ENCODE measurements around the gene PITX1.

Gene PITX1

DNA sequence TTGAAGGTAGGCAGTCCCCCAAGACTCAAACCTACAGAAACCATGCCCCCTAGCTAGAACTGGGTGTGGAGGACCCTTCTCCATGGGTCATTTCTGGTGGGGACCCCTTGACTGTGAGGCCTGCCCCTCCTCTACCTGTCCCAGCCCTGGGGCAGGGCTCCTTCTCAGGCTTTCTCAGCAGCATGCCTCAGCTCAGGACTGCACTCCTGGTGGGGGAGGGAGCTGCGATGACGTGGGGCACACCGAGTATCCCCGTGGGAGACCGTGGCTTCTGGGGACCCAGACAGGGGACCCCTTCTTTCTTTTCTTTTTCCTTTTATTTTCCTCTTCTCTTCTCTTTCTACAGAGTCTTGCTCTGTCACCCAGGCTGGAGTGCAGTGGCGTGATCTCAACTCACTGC, 27.0 kb upstream of the PITX1 start:
- DNase-seq: no peak

DNA sequence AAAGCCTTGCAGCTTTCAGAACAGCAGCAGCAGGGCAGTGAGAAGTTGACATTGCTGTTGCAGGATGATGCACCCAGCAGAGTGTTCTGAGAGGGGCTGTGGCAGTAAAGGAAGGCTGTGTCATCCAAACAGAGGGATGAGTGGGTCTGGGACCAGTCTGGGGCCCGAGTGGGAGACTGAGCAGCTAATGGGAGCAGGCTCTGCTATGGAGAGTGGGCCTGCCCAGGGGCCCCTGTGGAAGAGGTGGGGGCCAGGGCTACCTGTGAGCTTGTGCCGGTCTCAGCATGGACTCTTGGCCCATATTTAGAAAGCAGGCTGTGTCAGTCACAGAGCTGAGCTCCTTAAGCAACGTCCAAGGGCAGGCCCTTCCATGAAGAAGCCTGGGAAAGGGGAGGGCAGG, 26.0 kb upstream of the PITX1 start:
- DNase-seq: no peak

DNA sequence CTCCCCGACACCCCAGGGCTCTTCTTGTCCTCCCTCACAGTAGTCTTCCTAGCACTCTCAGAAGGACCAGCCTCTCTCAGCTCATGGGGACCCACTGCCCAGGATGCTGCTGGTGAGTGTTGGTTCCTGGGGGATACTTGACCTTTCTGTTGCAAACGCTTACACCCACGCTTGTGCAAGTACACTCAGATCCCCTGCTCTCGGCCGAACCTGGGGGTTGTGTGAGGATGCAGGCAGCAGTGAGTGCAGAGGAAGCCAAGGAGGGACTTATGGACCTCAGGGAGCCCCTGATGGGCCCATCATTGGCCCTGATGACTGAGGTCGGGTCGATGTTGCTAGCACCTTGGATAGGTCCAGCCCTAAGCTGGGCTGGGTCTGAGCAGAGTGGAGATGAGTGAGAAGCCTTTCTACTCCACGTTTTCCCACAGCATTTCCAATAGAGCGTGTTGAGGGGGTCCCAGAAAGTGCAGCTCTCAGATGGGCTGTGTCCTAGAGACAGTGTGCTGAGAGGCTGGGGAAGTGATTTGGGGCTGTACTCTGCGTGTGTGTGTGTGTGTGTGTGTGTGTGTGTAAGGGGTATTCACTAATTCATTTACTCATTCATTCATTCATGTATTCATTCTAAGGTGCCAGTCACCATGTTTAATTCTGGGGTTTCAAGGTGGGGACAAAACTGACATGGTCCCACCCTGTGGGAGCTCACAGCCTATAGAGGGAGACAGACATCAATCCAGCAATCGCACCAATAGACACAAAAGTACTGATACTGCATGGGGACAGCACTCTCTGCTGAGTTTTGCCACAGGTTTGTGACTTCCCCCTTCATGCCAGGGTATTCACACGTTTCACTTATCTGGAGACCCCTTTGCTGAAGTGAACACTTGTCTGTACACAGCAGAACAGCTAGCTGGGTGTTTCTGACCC, 25.2 kb upstream of the PITX1 start:
- DNase-seq: no peak

DNA sequence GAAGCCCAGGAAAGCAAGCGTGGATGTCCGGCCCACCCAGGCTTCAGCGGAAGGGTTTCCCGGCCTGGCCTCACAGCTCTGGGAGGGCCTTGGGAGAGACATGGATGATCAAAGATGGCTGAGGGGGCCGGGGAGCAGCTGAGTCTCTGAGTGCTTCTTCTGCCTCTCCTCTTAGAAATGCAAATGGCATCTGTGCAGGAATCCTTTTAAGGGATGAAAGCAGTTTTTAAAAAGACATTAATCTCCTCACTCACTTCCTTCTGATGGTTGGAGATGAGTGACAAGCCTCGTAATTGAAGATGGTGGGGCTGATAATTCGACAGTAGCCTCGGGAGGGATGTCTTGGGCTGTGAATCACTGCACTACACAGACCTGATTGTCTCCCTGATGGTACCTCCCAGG, 24.3 kb upstream of the PITX1 start:
- DNase-seq: no peak

DNA sequence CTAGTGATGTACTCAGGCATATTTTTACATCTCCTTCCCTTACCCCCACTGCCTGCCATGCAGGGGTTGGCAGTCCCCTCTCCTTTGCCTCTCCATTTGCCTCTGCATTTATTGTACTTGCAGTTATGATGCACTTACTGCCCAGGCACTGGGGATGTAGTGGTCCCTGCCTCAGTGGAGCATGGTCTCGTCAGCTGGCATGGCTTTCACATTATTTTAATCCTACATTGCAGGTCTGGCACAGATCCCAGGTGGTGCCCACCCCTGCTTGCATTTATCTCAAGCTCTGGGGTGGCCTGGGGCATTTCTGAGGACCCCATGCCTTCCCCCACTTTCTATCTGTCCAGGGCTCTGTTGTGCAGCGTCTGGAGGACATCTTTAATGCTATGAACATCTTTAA, 23.2 kb upstream of the PITX1 start:
- DNase-seq: no peak

DNA sequence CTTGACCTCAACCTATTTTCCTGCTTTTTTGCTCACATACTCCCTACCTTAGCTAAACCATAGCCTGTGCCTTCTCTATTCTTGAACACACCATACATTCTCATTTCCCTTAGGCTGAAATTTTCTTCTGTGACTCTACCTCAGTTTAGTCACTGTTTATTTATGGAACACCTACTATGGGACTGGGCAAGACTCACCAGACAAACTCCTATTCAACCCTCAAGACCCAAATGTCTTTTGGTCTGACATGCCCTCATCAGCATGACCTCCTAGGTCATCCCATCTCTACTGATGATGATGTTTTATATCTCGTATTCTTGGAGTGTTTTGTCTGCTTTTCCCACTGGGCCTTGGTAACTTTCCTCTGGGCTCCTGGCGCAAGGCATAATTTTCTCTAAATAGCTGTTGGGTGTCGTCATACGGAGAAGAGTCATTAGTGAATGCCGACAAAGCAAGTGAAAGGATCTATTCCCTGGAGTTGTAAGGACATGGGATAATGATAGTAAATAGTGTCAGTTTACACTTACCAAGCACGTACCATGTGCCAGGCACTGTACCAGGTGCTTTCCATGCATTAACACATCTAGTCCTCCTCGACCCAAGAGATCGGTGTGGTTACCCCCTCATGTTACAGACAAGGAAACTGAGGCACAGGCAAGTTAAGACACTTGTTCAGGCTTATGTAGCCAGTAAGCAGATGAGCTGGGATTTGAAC, 22.4 kb upstream of the PITX1 start:
- DNase-seq: no peak

DNA sequence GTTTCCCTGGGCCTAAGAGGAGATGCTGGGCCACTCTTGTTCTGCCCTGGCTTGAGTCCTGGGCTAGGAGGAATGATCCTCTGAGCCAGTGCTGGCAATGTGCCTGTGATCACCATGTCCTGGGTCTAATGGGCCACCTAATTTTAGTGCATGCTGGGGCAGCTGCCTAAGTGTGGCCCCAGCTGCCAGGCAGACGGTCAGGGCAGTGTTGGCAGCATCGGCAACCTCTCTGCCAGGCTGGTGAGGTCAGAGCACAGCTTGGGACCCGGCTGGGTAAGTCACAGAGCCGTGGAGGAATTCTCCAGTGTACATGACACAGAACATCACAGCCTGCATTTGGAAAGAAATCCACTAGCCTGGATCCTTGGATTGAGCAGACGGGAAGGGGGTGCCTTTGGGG, 21.4 kb upstream of the PITX1 start:
- DNase-seq: no peak

DNA sequence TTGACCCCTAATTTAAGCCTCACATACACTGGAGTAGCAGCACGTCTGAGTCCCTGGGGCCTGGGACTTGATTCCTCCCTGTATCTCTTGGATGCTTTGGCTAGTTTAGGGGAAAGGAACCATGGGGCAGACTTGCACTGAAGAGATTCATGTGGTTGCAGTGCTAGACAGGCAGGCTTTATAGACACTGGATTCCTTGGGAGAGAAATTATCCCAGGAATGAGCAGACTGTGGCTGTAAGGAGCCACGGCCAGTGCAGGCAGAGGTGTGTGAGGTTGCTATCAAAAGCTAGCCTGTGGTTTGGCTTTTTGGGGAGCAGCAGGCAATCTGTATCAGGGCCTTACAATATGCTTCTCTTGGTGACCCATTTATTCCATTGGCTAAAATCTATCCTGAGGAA, 20.5 kb upstream of the PITX1 start:
- no peak for DNase-seq

DNA sequence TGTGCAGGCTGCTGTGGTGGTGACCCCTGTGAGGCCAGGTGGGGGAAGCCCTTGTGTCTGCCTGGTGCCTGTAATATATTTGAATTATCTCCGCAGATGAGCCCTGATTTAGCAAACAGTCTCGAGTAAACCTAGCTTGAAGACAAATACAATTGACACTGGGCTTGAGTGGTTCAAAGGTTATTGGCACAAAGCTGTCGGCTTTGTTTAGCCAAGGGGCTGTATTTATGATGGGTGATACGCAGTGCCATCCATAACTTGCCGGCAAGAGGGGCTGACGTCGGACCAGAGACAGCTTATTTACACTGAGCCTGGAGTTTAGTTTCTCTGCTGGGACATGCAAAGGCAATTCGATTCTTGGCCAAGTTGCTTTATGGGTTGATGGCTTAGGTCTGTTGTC, 20.0 kb upstream of the PITX1 start:
- DNase-seq: no peak

DNA sequence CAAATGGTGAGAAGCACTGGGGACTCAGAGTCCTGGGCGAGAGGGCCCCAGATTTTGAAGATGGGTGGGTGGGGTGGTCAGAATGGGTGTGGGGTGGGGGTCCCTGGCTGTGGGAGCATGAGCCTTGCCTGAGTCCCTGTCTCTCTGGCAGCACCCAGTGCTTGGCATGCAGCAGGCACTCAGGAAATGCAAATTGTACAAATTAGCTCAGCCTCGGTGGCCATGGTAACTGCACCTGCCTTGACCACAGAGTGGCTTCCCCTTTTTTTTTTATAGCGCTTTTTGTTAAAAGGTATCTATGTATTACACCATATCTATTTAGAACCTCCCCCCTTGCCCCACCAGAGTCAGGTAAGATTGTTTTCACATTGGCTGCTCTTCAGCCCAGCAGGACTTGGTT, 19.2 kb upstream of the PITX1 start:
- DNase-seq: no peak

DNA sequence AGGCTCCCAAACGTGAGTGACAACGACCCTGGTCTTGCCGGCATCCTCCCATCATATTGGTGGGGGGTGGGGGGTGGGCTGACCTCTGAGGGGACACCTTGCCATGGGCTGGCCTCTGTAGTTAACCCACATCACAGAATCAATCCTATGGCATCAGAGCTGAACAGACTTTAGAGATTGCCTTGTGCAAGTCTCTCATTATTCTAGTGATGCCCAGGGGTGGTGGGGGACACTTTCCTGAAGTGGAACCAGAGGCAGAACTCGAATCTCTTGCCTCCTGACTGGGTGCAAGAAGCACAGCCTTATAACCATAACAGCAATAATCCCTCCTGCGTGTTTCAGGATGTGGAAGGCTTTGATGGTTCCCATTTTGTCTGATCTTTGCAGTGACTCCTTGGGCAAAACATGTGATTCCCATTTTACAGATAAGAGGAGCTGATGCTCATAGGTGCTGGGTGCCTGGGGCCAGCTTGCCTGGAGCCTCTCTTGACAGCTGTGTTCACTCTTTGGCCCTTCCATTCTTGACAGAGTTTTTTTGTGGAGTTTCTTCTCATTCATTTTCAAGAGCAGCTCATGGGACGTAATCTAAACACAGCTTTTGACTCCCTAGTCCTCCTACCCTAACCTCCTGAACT, 18.6 kb upstream of the PITX1 start:
- no peak for DNase-seq

DNA sequence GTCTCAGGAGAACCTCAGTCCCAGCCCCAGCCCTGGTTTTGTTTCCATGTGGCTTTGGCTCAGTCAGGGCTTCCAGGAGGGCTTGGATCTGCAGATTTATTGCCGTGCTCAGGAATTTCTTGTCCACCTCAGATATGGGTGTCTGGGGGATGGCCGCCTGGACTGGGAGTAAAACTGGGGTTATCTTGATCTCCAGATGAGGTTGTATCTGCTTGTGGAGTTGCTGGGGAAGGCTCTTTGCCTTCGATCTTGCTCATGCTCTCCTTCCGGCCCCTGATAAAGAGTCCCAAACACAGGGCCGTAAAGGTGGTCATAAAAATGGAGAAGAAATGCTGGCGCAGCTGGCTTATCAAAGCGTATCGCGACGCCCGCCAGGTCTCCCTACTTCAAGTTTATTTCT, 17.8 kb upstream of the PITX1 start:
- no peak for DNase-seq

DNA sequence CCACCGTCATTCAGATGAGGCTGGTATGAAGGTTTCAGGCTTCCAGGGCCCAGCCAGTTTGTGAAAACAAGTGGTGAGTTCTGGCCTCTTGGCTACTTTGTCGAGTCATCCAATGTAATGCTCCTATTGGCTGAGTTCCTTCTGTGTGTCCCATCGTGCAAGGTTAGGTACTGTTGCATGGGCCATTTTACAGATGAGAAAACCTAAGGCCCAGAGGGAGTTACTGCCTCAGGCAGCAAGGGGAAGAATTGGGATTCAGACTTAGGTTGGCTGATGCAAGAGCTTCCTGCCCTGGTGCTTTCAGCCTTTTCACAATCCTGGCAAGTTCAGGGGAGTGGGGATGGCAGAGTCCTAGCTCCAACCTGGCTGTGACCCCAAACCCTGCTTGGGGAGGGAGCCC, 17.4 kb upstream of the PITX1 start:
- DNase-seq: no peak

DNA sequence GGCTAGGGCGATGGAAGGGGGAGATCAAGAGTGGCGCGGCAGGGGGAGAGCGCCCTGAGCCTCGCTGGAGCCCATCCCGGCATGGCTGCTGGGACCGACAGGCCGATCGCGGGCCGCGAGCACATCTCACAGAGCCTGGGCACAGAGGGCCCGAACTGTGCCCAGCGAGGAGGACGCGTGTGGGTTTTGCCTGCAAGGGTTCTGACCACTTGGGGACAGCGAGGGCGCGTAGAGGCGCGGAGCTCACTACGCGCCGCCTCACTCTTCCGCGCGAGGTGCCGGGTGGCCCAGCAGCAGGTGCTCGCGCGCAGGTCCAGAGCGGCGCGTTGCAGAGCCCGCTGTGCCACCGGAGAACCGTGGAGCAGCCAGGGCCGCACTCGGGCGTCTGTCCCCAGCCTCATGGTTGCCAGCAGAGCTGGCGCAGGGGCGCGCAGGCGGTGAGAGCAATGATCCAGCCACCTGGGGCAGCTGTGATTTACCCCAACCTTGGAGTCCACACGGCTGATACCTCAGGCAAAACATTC, 16.3 kb upstream of the PITX1 start:
- no peak for DNase-seq

DNA sequence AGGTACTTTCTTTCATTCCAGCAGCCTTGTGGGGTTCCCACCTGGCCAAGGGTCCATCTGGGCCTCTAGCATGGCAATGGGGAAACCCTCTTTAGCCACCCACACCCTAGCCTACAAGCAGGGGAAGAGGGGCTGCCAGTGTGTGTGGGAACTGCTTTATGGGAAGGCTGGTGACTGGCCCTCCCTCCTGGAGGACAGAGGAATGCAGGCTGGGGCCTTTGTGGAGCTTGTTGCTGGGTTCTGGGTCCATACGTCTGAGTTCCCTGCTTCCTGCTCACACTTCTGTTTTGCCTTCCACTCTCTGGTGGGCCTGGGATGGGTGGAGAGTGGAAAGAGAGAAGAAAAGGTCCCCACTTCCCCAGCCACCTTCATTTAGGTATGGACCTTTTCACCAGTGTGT, 14.9 kb upstream of the PITX1 start:
- DNase-seq: no peak

DNA sequence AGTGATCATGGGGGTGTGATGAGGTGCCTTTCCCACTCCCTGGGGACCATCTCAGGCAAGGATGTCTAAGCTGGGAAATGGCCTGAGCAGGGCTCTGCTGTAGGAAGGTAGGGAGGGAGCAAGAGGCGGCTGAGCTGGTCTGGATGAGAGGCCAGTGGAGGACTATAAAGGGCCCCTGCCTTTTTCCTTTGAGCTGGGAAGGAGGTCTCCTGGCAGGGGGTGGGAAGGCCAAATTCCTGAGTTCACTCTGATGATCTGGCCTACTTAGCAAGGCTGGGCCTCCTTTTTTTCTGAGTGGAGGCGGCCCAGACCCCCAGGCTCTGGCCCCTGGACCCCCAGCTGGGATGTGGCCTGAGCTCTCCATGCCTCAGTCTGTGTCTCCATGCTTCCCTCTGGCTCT, 14.3 kb upstream of the PITX1 start:
- no peak for DNase-seq

DNA sequence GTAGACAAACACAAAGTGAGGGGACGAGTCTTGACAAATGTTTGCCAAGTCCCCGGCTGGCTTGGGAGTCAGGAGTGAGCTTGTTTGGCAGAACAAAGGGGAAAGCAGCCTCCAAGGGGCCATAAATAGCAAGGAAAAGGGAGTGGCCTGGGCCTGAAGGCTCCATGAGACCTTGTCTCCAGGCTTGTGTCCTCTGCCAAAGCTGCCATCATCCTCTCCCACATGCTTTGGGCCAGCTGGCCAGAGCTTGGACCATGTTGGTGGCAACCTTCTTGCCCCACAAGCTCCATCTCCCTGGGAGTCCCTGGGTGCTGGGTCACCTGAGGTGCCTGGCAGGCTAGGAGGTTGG, 13.3 kb upstream of the PITX1 start:
- DNase-seq: no peak

DNA sequence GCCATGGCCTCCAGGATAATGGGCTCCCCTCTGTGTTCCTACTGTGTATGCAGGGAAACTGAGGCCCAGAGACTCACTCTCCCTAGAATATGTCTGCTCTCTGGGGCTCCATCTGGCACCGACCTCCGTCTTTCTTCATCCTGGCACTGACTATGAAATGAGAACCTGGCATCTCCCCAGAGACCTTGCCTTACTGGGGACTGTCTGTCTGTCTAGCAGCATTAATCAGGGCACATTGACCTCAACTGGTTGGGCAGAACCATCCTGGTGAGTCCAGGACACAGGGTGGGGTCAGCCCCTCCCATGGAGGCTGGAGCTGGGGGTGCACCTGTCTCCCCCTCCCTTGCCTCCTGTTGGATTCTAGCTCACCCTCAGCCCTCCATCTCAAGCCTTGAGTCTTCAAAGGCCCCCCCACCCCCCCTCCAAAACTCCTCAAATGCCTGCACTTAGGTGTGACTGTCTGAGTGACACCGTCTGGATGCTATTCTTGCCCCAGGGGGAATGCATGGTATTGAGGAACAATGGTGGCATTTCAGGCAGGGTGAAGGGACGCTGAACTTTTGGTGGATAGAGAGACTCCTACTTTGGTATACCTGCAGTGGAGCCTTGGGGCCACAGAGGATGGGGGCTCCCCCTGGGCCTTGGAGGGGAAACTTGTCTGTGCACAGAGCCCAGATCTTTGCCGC, 12.8 kb upstream of the PITX1 start:
- no peak for DNase-seq

DNA sequence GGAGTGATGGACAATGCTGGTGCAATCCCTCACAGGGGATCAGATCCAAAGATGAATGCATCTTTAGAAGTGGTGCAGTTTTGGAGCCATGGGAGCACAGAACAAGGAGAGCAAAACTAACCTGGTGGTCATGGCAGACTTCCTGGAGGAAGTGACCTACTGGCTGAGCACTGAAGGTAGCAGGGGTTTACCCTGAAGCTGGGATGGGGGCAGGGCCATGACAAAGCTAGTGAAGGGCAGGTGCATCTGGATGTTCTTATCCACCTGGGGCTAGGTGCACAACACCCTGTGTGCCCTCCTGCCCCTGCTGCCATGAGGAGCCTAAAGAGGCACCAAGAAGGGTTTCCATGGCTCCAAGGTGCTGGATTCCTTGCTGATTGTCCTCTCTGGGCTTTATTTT, 11.5 kb upstream of the PITX1 start:
- no peak for DNase-seq

DNA sequence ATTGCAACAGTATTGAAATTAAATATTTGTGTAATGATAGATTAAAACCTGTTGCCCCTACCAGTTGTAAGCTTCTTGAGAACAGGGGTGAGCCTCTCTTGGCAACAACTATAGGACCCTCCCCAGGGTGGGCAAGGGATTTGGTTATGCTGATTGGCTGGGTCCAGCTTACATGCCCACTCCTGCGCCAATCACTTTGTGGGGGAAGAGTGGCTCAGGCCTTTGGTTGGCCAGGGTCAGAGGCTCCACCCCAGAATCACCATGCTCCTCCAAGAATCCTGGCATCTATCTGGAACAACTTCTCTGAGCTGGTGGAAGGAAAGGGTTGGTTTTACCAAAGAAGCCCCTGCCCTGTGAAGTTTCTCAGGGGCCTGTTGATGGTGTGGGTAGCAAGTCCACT, 8.6 kb upstream of the PITX1 start:
- no peak for DNase-seq

DNA sequence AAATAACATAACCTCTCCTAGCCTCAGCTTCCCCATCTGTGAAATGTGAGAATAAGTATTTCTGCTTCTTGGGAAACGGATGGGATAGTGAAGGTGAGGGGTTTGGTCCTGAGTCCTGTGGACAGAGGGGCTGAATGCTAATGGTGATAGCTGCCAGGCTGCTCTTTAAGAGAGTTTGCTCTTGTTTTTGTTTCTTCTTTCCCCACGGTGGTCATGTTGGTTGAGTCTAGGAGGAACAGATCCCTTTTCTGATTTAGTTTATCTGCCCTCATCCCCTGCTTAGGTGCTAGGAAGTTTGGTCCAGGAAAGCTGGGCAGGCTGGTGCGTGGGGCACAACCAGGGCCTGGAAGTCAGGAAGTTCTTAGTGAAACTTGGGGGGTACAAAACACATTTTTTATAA, 7.7 kb upstream of the PITX1 start:
- no peak for DNase-seq

DNA sequence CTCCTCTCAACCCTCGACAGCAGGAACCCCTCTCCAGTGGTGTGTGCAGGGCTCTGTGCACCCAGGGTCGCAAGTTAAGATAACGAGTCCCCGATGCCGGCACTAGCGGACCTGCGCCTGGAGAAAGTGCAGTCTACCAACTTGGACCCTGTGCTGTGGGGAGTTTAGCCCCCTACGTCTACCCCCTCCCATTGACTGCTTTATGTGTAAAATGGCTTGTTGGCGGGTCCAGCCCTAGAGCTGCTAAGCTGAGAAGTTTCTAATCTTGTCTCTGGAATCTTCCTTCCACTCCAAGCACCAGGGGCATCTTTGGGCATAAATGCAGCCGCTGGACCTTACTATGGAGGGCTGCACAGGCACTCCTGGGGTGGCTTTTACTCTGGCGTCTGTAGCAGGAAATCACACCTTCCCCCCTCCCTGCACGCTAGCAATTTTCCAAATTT, 7.1 kb upstream of the PITX1 start:
- no peak for DNase-seq

All from suppressor macrophage treated with lipopolysaccharide for 4 hours (primary cell).